ENCODE data around the gene C17orf100. TPM values are rescaled to one million over a fixed set of nuclear protein-coding genes. Genes with fewer than 3 reads are reported as not detected.
"Not testable (repeated sequence)": the region's sequence is repeated elsewhere in the genome, so short reads cannot be mapped to it uniquely, and the experiment has no call there.

C17orf100 gene
- total and polyA plus RNA-seq, 2 donors (not counting 1 experiment from before 2014, with no cell fraction given), result 0.33 to 1.5 TPM

GRCh38 chr17:6690641-6691040, 39.1 kb downstream of the C17orf100 start:
- Histone ChIP-seq H3K27ac (ENCODE audit: insufficient read depth, low read length) (no peak overlapping the region), H3K9ac (ENCODE audit: insufficient read depth, low read length) (no peak overlapping the region), H3K4me2 (ENCODE audit: extremely low read depth, insufficient read depth, low read length) (no peak overlapping the region), H3K79me2 (ENCODE audit: control insufficient read depth, insufficient read depth, low read length) (no peaks in the 10 kb centered on the region), H3K27me3 (ENCODE audit: control insufficient read depth, insufficient read depth, low read length) (no peaks in the 10 kb centered on the region), H4K20me1 (ENCODE audit: control insufficient read depth, extremely low read depth, insufficient read depth, low read length) (no peaks in the 10 kb centered on the region), H3K9me3 (ENCODE audit: control insufficient read depth, insufficient read depth, low read depth, low read length) (no peaks in the 10 kb centered on the region), H3K4me1 (ENCODE audit: control insufficient read depth, extremely low read depth, insufficient read depth, low read length) (no peaks in the 10 kb centered on the region), H3K36me3 (ENCODE audit: control insufficient read depth, insufficient read depth, low read length) (no peaks in the 10 kb centered on the region), H3K4me3 (replicated peaks in 1 of 4; ENCODE audit: control extremely low read depth in 1 of 4, insufficient read depth in 1 of 4, low read depth in 3 of 4, low read length in 4 of 4) (no peak overlapping the region), H2AFZ (ENCODE audit: low read length) (no peak overlapping the region)
- no peak for DNase-seq (ENCODE audit: low read depth in 2 of 2)
- TF ChIP-seq EZH2 (IDR thresholded peaks at IDR 0.05; ENCODE audit: low read length, missing control alignments) (no peak), CTCF (conservative IDR thresholded peaks at IDR 0.05 in 1 of 2, IDR thresholded peaks at IDR 0.05 in 1 of 2; ENCODE audit: low read depth in 1 of 2, low read length in 2 of 2) (no peak)

GRCh38 chr17:6691546-6691945, 40.0 kb downstream of the C17orf100 start:
- Histone ChIP-seq H2AFZ (ENCODE audit: low read length) (no peak overlapping the region), H3K4me1 (ENCODE audit: control insufficient read depth, extremely low read depth, insufficient read depth, low read length) (no peaks in the 10 kb centered on the region), H3K9me3 (ENCODE audit: control insufficient read depth, insufficient read depth, low read depth, low read length) (no peaks in the 10 kb centered on the region)

GRCh38 chr17:6691958-6692357, 40.4 kb downstream of the C17orf100 start:
- H2AFZ ChIP-seq (ENCODE audit: low read length); H3K4me1 ChIP-seq (ENCODE audit: control insufficient read depth, extremely low read depth, insufficient read depth, low read length); H3K79me2 ChIP-seq (ENCODE audit: control insufficient read depth, insufficient read depth, low read length); H3K36me3 ChIP-seq (ENCODE audit: control insufficient read depth, insufficient read depth, low read length); H3K4me2 ChIP-seq (ENCODE audit: extremely low read depth, insufficient read depth, low read length); DNase-seq (ENCODE audit: low read depth in 2 of 2); H3K9ac ChIP-seq (ENCODE audit: insufficient read depth, low read length); H4K20me1 ChIP-seq (ENCODE audit: control insufficient read depth, extremely low read depth, insufficient read depth, low read length); H3K27me3 ChIP-seq (ENCODE audit: control insufficient read depth, insufficient read depth, low read length); H3K9me3 ChIP-seq (ENCODE audit: control insufficient read depth, insufficient read depth, low read depth, low read length); H3K4me3 ChIP-seq (replicated peaks in 1 of 4; ENCODE audit: control extremely low read depth in 1 of 4, insufficient read depth in 1 of 4, low read depth in 3 of 4, low read length in 4 of 4); H3K27ac ChIP-seq (ENCODE audit: insufficient read depth, low read length): not testable (repeated sequence)

More at GRCh38 chr17:6691546-6691945, 40.0 kb downstream of the C17orf100 start:
- TF ChIP-seq EZH2 (IDR thresholded peaks at IDR 0.05; ENCODE audit: low read length, missing control alignments) (no peak), CTCF (conservative IDR thresholded peaks at IDR 0.05 in 1 of 2, IDR thresholded peaks at IDR 0.05 in 1 of 2; ENCODE audit: low read depth in 1 of 2, low read length in 2 of 2) (no peak)
- H3K27me3 ChIP-seq (ENCODE audit: control insufficient read depth, insufficient read depth, low read length), result no peaks in the 10 kb centered on the region
- H3K36me3 ChIP-seq (ENCODE audit: control insufficient read depth, insufficient read depth, low read length), result no peaks in the 10 kb centered on the region
- no peaks in the 10 kb centered on the region for H3K79me2 ChIP-seq (ENCODE audit: control insufficient read depth, insufficient read depth, low read length)
- H3K27ac ChIP-seq (ENCODE audit: insufficient read depth, low read length), result no peak overlapping the region
- no peaks in the 10 kb centered on the region for H4K20me1 ChIP-seq (ENCODE audit: control insufficient read depth, extremely low read depth, insufficient read depth, low read length)
- no peak overlapping the region for H3K4me2 ChIP-seq (ENCODE audit: extremely low read depth, insufficient read depth, low read length)
- H3K9ac ChIP-seq (ENCODE audit: insufficient read depth, low read length), result no peak overlapping the region
- DNase-seq (ENCODE audit: low read depth in 2 of 2), result no peak
- no peak overlapping the region for H3K4me3 ChIP-seq (replicated peaks in 1 of 4; ENCODE audit: control extremely low read depth in 1 of 4, insufficient read depth in 1 of 4, low read depth in 3 of 4, low read length in 4 of 4)
